ENCODE results near the gene PBX2. TPM values are rescaled to one million over a fixed set of nuclear protein-coding genes. Genes with fewer than 3 reads are reported as not detected.

PBX2 gene
- total RNA-seq, 1 donor from 2014 or later, result 16.3 TPM

GRCh38 chr6:32177788-32178546 is 12.0 kb downstream of the PBX2 start, which contains the start of gene RNF5:
Gene RNF5 (plus strand): TSS chr6:32178405. CDS start chr6:32178512, 107 bp downstream.
- Histone ChIP-seq H3K36me3 (ENCODE audit: control insufficient read depth, insufficient read depth, low read length) (peaks cover 10% of the 10 kb centered on the region), H3K27me3 (ENCODE audit: control insufficient read depth, insufficient read depth, low read length) (no peaks in the 10 kb centered on the region), H3K4me3 (ENCODE audit: low read depth, low read length) (peak within 1 kb of the TSS; percentile 73)
- no peak for TF ChIP-seq CTCF (IDR thresholded peaks at IDR 0.05; ENCODE audit: insufficient read depth, low read length, severe bottlenecking)
- peak; percentile 95 for FAIRE-seq
- DNase-seq (ENCODE audit: low read depth), result peak; percentile 100

GRCh38 chr6:32177183-32177787 is 12.7 kb downstream of the PBX2 start:
- Histone ChIP-seq H3K36me3 (ENCODE audit: control insufficient read depth, insufficient read depth, low read length) (peaks cover 7% of the 10 kb centered on the region), H3K27me3 (ENCODE audit: control insufficient read depth, insufficient read depth, low read length) (no peaks in the 10 kb centered on the region), H3K4me3 (ENCODE audit: low read depth, low read length) (peak overlapping the region; percentile 73)
- no peak for DNase-seq (ENCODE audit: low read depth)
- FAIRE-seq, result no peak
- no peak for TF ChIP-seq CTCF (IDR thresholded peaks at IDR 0.05; ENCODE audit: insufficient read depth, low read length, severe bottlenecking)

- no peaks in the 10 kb centered on the region for H3K27me3 ChIP-seq (ENCODE audit: control insufficient read depth, insufficient read depth, low read length)
- peak; percentile 91 for DNase-seq (ENCODE audit: low read depth)
- peak overlapping the region; percentile 73 for H3K4me3 ChIP-seq (ENCODE audit: low read depth, low read length)
- no peak for FAIRE-seq
- H3K36me3 ChIP-seq (ENCODE audit: control insufficient read depth, insufficient read depth, low read length), result peaks cover 6% of the 10 kb centered on the region
- no peak for TF ChIP-seq CTCF (IDR thresholded peaks at IDR 0.05; ENCODE audit: insufficient read depth, low read length, severe bottlenecking)
These were observed 13.4 kb downstream of the PBX2 start for GRCh38 chr6:32176476-32177182.

GRCh38 chr6:32175711-32176475 is 14.1 kb downstream of the PBX2 start, which contains the start of gene AGPAT1:
Gene AGPAT1 (minus strand): TSS chr6:32176084. CDS start chr6:32171496, 4,588 bp downstream.
- H3K36me3 ChIP-seq (ENCODE audit: control insufficient read depth, insufficient read depth, low read length), result peaks cover 3% of the 10 kb centered on the region
- peak within 1 kb of the TSS; percentile 73 for H3K4me3 ChIP-seq (ENCODE audit: low read depth, low read length)
- TF ChIP-seq CTCF (IDR thresholded peaks at IDR 0.05; ENCODE audit: insufficient read depth, low read length, severe bottlenecking), result no peak
- FAIRE-seq (no peak), DNase-seq (ENCODE audit: low read depth) (peak; percentile 89)
- H3K27me3 ChIP-seq (ENCODE audit: control insufficient read depth, insufficient read depth, low read length), result no peaks in the 10 kb centered on the region

- no peak for FAIRE-seq
- TF ChIP-seq CTCF (IDR thresholded peaks at IDR 0.05; ENCODE audit: insufficient read depth, low read length, severe bottlenecking), result no peak
- peaks cover 8% of the 10 kb centered on the region for H3K36me3 ChIP-seq (ENCODE audit: control insufficient read depth, insufficient read depth, low read length)
- H3K4me3 ChIP-seq (ENCODE audit: low read depth, low read length), result peak overlapping the region; percentile 73
- H3K27me3 ChIP-seq (ENCODE audit: control insufficient read depth, insufficient read depth, low read length), result no peaks in the 10 kb centered on the region
- DNase-seq (ENCODE audit: low read depth), result no peak
These were observed 14.7 kb downstream of the PBX2 start for GRCh38 chr6:32175322-32175710.
